Testis (tissue), 3 donors: ENCODE results near the gene SH2B3. TPM values are rescaled to one million over a fixed set of nuclear protein-coding genes. Genes with fewer than 3 reads are reported as not detected.

Source experiments
- DNase-seq: peaks from one replicate; pipeline ENCODE4 v3.0.0-alpha.2; 2019
- H3K27ac ChIP-seq, 2 donors: fragments of 200-600 bp; sonication (generic); one replicate each; pipeline ENCODE4 v1.5.1; 2019
- H3K27me3 ChIP-seq: fragments of 200-600 bp; sonication (generic); one replicate; pipeline ENCODE4 v1.5.1; 2019
- H3K36me3 ChIP-seq: fragments of 200-600 bp; sonication (generic); one replicate; pipeline ENCODE4 v1.5.1; 2017; ENCODE audit warnings: low read depth; ENCODE audit errors: missing control alignments
- H3K4me1 ChIP-seq: fragments of 200-600 bp; sonication (generic); one replicate; pipeline ENCODE4 v1.5.1; 2019
- H3K4me3 ChIP-seq, 2 donors: fragments of 200-600 bp; sonication (generic); one replicate each; pipeline ENCODE4 v1.5.1; 2017 to 2019
- H3K9me3 ChIP-seq: fragments of 200-600 bp; sonication (generic); one replicate; pipeline ENCODE4 v1.5.1; 2017
- CTCF ChIP-seq, 3 experiments: fragments of 450-650 bp in 2 of 3; fragments of 200-600 bp in 1 of 3; sonication (generic) in 1 of 3; IDR thresholded peaks; one replicate each; pipeline ENCODE4 v1.5.1; 2016 to 2019; ENCODE audit warnings: antibody characterized with exemption in 3 of 3, mild to moderate bottlenecking in 2 of 3, moderate library complexity in 1 of 3
- POLR2A ChIP-seq: fragments of 450-650 bp; IDR thresholded peaks from one replicate; pipeline ENCODE4 v1.6.1; 2017; ENCODE audit warnings: antibody characterized with exemption, mild to moderate bottlenecking, moderate library complexity
- WGBS, 2 donors: methylation state at CpG; one replicate each; pipeline ENCODE4 v1.1.5; 2018; 5-methylcytosine and 5-hydroxymethylcytosine counted together
- intact Hi-C: fragments of 100-400 bp; cut with DNase I; formaldehyde crosslinking; loops from one replicate; pipeline ENCODE4 v1.15.1; 2023; ENCODE audit warnings: low total_unique reads
- polyA plus RNA-seq: library from polyadenylated mRNA; stranded (reverse); fragments of 350-450 nt; fragmentation: Illumina TruSeq; extraction: RNeasy Lipid Tissue Mini Kit (QIAGEN cat#74804); gene quantifications from one replicate; pipeline ENCODE4 v1.2.3, GENCODE V29; 2014; ENCODE audit warnings: low read depth, low replicate concordance; ENCODE audit not compliant: insufficient read depth
- total RNA-seq, 2 donors: library from RNA; depleted of rRNA; stranded (reverse); fragments of >200 nt; gene quantifications; one replicate each; pipeline ENCODE4 v1.2.3, GENCODE V29; 2016

Gene SH2B3
- total and polyA plus RNA-seq, 3 donors from 2014 or later, result 22.0 to 38.1 (median 36.9) TPM

GRCh38 chr12:111451232-111451631 lies 45.5 kb downstream of the SH2B3 start:
- H3K27ac ChIP-seq, result no peak overlapping the region
- intact Hi-C loops, result no loop called here
- H3K4me3 ChIP-seq, result no peak overlapping the region
- no peaks in the 10 kb centered on the region for H3K36me3 ChIP-seq
- no peaks in the 10 kb centered on the region for H3K27me3 ChIP-seq
- 27 to 61% methylated on average over 1 of the region's 1 CpG for WGBS, 2 donors
- no peak for DNase-seq
- H3K4me1 ChIP-seq, result peaks cover 25% of the 10 kb centered on the region
- TF ChIP-seq POLR2A (no peak), CTCF (IDR thresholded peaks at IDR 0.05) (no peak)
- H3K9me3 ChIP-seq, result no peaks in the 10 kb centered on the region

DNA sequence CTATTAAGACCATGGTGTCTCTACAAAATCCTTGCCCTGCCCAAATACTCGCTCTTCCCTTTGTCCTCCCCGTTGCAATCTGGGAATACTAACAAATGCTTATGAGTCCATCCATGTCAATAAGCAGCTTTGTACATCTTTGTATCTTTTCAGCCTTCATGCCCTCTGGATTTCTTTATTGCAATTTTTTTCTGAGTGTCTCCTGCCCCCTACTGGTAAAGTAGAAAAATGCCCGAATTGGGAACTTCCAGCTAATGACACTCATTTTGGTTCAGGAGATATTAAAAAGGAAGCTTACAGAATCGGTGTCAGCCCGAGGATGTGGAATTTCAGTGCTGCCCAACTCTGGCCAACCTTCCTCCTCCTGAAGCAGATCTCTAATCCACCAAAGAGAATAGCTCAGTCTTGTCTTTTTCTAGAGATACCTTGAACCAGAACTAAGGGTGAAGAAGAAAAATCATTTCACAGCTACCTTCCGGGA lies 46.0 kb downstream of the SH2B3 start:
- H3K9me3 ChIP-seq, result no peaks in the 10 kb centered on the region
- peak; percentile 10 for DNase-seq

DNA sequence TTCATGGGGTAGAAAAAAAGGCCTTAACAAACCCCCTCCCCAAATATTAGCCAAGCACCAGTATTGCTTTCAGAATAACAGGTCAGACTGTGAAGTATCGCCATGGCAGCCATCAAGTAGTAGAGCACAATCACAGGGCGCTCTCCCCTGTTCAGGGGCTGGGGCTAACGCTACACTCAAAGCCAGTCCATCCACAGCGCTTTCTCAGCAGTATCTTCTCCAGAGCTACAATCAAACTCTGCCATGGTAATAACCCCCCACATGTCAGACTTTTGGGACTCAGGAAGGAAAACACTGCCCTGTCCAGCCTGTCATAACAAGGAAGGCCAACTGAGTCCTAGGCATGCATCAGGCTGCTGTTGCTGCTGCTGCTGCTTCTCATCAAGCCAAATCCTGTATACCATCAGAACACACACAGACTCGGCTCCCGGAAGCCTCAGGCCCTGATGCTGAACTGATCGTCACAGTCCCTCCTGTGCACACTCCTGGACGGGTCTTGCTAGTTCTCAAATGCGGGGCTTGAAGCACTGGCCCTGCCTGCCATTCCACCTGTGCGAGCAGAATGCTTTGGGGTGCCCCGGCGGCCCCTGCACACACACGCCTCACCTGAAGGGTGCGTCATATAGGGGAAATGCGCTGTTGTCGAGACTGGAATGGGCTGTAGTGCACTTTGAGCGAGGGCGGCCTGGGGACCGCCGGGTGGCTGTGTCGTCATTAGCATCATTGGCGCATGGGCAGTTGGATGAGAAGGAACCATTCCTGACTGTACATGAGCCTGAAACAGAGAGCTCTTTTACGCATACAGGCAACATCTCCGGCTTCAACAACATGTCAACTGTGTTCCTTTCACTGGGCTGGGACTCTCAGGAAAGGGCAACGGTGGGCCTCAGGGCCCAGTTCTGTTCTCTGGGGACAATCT lies 47.6 kb downstream of the SH2B3 start:
- peak; percentile 12 for DNase-seq
- TF ChIP-seq POLR2A, result no peak
- TF ChIP-seq CTCF (IDR thresholded peaks at IDR 0.05), result no peak

More for the DNA sequence above, 46.0 kb downstream of the SH2B3 start:
- Histone ChIP-seq H3K27ac (no peak overlapping the region), H3K4me3 (no peak overlapping the region), H3K4me1 (peaks cover 23% of the 10 kb centered on the region), H3K27me3 (no peaks in the 10 kb centered on the region), H3K36me3 (no peaks in the 10 kb centered on the region)
- 41 to 50% methylated on average over 6 of the region's 6 CpGs for WGBS, 2 donors
- intact Hi-C loops, result no loop called here
- TF ChIP-seq CTCF (IDR thresholded peaks at IDR 0.05), result peak; percentile 74 to 89 (median 87)
- no peak for TF ChIP-seq POLR2A

DNA sequence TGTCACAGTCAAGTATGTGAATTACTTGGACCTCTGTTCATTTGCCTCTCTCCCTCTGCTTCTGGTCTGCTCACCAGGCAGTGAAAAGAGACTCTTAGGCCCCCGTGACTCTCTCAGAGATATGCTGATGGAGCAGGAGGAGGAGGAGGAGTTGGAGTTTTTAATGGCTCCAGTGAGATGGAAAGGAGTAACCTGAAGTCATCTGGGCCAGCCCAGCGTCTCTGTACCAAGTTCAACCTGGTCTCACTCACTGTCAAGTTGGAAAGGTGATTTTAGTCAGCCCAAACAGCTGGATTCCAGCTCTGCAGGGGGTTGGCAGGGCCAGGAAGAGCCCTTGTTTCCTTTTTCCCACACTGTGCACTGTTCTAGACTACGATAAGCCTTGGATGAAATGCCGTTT lies 48.6 kb downstream of the SH2B3 start:
- no peaks in the 10 kb centered on the region for H3K27me3 ChIP-seq
- H3K27ac ChIP-seq, result no peak overlapping the region
- peaks cover 12% of the 10 kb centered on the region for H3K4me1 ChIP-seq
- WGBS, 2 donors, result 60 to 82% methylated on average over 4 of the region's 4 CpGs
- H3K36me3 ChIP-seq, result no peaks in the 10 kb centered on the region
- peak; percentile 14 for DNase-seq
- H3K4me3 ChIP-seq, result no peak overlapping the region
- TF ChIP-seq POLR2A (no peak), CTCF (IDR thresholded peaks at IDR 0.05) (no peak)
- H3K9me3 ChIP-seq, result no peaks in the 10 kb centered on the region
- intact Hi-C loops, result no loop called here

More for the DNA sequence above, 47.6 kb downstream of the SH2B3 start:
- WGBS, 2 donors, result 88 to 92% methylated on average over 21 to 25 of the region's 25 CpGs
- Histone ChIP-seq H3K27me3 (no peaks in the 10 kb centered on the region), H3K4me3 (no peak overlapping the region), H3K36me3 (no peaks in the 10 kb centered on the region), H3K4me1 (peaks cover 22% of the 10 kb centered on the region), H3K9me3 (no peaks in the 10 kb centered on the region), H3K27ac (no peak overlapping the region)
- intact Hi-C loops, result no loop called here
